GM03348 (cell line): ENCODE measurements around the gene ARL6IP4.
"Not testable (repeated sequence)": the region's sequence is repeated elsewhere in the genome, so short reads cannot be mapped to it uniquely, and the experiment has no call there.

Experiments
- DNase-seq: peaks from one replicate; pipeline ENCODE4 v3.0.0; 2012; ENCODE audit warnings: low spot score

Gene ARL6IP4

DNA sequence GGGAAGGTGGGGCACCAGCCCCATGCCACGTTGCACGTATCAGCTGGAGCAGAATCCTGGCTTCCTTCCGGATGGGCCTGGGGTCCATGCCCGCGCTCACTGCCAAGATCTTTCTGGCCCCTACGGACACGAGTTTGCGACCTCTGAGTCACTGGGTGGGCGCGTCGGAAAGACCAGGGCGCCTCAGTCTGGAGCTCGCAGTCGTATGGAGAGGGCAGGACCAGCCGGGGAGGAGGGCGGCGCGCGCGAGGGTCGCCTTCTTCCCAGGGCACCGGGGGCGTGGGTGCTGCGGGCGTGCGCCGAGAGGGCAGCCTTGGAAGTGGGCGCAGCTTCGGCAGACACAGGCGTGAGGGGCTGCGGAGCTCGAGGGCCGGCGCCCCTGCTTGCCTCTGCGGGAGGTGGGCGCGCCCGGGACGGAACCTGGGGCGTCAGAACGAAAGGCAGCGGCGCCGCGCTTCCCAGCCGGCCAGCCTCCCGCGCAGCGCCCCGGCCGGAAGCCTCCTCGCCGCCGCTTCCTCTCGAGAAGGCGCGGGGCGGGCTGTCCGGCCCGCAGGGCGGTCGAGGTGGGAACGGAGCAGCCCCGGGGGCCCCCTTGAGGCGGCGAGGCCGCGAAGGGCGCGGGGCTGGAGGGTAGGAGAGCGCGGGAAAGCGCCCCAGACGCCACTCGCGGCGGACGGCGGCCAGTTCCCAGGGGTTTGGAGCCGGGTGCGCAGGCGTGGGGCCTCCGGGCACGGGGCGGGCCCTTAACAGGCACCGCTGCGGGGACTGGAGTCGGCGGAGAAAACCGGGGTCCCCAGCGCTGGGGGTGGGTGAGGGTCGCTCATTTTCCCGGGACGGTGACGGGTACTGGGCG, at the start of gene ARL6IP4:
Gene ARL6IP4 (plus strand): TSS at position 499 of the 853 bp plus-strand sequence. CDS start 459 bp downstream, outside the sequence.
- DNase-seq = peak; percentile 91

DNA sequence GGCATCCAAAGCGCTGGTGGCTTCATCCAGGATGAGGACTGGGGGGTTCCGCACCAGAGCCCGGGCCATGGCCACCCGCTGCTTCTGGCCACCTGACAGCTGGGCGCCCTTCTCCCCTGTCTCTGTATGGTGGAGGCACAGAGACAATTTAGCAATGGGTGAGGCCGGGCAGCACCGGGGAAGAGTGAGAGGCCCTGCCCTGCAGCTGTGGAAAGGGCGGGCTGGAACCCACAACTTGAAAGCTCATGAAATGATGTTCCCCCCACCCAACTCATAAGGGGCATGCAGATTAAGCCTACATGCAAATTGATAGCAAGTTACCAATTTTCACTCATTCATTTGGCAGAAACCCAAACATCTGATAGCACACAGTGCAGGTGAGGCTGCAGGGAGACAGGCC, 48.3 kb upstream of the ARL6IP4 start:
- DNase-seq = no peak

DNA sequence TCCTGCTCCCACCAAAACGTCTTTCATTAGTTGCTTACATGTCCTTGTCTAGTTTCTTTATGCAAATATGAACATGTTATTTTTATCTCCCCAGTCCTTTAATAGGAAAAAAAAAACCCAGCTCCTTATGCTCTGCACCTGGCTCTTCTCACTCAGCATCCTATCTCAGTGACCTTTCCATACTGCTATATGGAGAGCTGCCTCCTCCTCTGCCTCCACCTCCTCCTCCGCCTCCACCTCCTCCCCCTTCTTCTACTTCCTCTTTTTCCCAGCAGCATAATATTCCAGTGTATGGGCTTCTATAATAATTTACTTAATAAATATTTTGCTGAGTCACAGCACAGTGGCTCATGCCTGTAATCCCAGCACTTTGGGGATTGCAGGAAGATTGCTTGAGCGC, 45.8 kb upstream of the ARL6IP4 start:
- DNase-seq = no peak

DNA sequence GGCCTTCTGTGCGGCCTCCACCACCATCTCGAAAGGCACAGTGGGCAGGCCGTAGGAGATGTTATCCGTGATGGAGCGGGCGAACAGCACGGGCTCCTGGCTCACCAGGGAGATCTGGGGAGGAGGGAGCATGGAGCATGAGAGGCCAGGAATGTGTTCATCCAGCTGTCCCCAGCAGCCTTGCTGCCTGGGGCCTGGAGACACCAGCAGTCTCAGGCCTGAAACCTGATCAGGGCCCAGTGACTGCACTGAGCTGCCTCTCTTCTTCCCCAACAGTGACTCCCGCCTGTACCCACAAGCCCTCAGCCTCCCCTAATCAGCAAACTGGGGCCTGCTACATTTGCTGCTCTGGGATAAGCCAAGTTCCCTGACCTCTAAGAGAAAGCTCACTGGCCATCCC, 45.2 kb upstream of the ARL6IP4 start:
- peak; percentile 1 for DNase-seq

DNA sequence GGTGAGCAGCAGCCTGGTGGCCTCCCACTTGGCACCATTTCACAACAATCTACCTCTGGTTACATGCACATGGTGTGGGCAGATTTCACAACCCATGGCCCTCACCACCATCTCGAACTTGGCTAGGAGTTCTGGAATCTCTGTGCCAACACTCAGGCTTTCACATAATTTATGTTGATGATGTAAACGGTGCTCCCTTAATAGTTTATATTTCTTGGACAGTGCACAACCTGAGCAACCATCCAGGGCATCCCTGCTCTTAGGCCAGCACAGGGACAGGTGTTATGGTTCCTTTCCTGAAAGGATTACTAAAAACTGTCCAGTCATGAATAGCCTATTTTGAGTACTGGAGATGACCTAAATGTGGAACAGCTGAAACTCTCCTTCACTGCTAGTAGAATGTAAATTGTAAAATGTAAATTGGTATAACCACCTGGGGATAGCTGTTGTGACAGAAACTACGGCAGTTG, 42.8 kb upstream of the ARL6IP4 start:
- DNase-seq = peak; percentile 2

DNA sequence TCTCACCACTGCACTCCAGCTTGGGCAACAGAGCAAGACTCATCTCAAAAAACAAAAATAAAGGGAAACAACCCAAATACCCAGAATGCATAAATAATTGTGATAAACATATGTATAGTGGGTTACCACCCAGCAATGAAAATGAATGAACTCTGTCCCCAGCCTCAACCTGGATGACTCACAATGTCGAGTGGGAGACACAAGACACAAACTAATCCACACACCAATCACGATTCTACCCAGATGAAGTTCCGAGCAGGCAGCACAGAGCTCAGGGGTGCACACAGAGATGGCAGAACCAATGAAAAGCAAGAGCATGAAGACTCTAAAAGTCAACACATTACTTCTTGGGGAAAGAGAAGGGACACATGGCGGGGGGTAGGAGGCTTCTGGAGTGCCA, 41.4 kb upstream of the ARL6IP4 start:
- DNase-seq = no peak

DNA sequence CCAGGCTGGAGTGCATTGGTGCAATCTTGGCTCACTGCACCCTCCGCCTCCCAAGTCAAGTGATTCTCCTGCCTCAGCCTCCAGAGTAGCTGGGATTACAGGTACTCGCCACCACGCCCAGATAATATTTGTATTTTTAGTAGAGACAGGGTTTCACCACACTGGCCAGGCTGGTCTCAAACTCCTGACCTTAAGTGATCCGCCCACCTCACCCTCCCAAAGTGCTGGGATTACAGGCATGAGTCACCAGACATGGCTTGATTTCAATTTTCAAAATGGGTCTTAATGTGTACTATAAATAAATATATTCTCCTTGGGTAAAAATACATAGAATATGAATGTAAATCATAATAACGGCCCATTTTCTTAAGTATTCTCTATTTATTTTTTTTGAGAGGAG, 39.1 kb upstream of the ARL6IP4 start:
- not testable (repeated sequence) for DNase-seq

DNA sequence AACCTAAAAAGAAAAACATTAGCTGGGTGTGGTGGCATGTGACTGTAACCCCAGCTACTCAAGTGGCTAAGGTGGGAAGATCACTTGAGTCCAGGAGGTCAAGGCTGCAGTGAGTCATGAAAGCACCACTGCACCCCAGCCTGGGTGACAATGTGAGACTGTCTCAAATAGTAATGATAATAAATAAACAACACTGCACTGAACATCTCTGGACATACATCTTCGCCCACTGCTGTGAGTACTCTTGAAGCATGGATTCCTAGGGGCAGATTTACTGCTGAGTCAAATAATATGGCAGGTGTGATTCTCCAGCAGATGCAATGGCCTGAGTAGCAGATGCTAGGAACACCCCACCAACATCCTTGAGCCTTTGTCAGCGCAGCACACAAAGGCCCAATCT, 37.8 kb upstream of the ARL6IP4 start:
- DNase-seq = no peak

DNA sequence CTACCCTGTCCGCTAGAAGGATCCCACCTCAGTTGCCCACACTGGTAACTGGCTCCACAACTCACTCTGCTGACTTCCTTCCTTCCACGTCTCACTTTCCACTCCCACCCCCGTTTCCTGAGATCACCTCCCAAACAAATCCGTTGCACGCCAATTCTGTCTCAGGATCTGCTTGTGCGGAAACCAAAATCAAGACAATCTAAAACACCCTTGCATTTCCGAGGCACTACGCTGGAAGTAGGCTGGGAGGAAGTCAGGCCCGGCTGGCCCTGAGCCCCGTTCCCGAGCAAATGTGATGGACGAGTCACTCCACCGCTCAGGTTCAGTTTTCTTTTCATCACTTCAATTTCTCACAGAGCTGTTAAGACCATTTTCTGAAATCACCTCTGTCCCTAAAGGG, 37.3 kb upstream of the ARL6IP4 start:
- DNase-seq = no peak

DNA sequence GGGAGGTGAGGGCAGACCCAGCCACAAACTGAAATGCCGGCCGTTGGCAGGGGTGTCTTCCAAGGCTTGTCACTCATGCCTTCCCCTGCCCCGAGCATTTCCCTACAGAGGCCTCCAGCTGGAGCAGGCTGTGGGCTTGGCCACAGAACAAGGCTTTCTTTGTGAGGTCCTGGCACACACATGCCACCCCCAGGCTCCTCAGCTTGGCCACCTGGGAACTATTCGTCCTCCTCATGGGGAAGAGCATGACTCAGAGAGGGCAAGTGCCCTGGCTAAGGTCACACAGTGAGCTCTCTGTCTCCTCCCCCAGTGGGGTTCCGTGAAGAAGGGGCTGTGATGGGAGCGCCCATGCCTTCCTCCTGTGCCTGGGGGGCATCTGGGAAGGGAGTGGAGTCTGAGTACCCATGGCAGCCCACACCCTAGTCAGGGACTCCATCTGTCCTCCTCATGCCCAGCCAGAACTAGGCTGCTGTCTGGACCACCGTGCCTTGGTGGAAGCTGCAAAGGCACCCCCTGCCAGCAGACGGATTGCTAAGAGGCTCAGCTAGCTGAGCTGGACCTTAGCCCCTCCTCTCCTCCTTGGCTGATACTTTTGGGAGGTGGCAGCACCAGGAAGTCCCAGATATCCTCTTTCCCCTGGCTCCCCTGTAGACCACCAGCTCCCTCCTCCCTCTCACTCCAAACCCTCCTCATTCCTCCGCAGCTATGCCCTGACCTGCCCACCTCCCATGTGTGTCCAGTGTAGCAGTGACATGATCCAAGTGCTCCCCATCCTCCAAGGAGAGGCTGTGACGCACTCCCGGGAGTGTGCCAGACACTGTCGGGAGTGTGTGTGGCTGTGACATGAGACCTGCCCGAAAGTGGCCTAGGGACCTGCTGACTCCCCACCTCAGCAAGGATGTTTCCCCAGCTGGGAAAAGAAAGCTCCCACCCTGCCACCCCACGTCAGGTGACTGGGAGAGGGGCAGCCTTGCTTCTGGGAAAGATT, 35.6 kb upstream of the ARL6IP4 start:
- no peak for DNase-seq

DNA sequence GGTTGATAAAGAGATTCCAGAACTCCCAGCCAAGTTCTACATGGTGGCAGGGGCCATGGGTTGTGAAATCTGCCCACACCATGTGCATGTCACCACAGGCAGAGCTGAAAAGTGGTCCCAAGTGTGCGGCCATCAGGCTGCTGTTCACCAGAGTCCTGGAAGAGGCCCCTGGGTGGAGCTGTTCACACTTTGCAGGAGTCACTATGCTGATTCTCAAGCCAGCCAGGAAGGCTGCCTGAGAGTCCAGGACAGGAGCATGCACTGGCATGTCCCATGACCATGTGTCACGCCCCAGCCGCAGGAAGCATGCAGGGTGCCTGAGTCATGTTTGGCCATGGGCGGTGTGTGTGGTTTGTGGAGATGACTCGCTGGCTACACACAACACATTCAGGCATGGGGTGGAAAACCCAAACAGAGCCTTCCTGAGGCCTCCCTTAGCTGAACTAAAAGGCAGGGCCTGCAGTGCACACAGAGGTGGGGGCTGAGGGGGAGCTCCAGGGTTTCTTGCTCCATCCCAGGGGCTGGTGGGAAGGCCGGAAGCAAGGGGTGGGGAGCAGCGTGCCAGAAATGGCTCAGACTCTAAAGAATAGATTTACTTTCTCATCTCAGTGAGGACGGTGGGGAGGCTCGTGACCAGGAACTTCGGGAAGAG, 33.7 kb upstream of the ARL6IP4 start:
- DNase-seq = peak; percentile 97

DNA sequence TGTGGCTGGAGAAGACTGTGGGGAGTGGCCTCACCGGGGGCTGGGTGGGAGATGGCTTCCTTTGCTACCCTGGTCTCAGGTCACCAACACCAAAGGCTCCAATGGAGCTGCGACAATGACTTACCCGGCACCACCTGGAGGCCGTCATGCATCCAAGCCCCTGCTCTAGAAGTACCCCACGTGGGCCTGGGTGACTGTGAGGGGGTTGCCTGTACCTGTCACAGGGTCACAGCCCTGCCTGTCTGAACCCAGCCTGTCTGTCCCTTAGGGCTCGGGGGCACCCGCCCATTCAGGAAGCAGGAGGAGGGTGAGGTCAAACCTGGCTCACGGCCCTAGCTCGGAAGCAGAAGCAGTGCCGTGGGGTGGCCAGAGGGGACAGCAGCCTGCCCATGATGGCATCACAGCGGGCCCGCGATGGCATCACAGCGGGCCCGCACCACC, 33.1 kb upstream of the ARL6IP4 start:
- DNase-seq = no peak

DNA sequence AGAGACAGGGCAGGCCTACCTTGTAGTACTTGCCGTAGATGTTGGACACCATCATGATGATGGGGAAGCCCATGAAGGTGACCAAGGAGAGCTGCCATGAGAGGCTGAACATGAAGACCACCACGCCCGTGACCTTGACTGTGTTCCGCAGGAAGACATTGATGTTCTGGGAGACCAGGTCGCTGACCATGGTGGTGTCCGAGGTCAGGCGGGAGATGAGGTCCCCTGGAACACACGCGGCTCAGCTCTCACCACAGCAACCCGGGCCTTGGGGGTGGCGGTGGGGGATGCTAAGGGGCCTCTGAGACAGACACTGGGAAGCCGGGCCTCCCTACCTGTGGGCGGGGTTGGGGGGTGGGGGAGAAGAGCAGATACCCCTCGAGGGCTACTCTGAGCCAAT, 31.9 kb upstream of the ARL6IP4 start:
- DNase-seq = no peak

DNA sequence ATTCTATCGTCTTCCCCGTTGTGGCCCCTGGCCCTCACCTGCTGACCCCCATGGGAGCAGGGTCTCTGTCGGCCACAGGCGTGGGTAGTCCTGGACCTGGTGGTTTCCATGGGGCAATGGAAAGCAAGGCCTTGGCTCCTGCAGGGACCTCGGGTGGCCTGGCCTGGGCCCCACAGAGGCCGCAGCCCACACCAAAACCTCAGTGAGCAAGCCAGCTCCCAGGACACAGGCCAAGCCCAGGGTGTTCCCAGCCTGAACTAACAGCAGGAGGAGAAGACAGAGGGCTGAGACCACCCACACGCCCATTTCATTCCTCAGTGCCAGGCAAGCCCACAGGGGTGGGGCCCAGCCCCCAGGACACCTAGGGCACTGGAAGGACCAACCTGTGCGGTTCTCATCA, 31.1 kb upstream of the ARL6IP4 start:
- no peak for DNase-seq

DNA sequence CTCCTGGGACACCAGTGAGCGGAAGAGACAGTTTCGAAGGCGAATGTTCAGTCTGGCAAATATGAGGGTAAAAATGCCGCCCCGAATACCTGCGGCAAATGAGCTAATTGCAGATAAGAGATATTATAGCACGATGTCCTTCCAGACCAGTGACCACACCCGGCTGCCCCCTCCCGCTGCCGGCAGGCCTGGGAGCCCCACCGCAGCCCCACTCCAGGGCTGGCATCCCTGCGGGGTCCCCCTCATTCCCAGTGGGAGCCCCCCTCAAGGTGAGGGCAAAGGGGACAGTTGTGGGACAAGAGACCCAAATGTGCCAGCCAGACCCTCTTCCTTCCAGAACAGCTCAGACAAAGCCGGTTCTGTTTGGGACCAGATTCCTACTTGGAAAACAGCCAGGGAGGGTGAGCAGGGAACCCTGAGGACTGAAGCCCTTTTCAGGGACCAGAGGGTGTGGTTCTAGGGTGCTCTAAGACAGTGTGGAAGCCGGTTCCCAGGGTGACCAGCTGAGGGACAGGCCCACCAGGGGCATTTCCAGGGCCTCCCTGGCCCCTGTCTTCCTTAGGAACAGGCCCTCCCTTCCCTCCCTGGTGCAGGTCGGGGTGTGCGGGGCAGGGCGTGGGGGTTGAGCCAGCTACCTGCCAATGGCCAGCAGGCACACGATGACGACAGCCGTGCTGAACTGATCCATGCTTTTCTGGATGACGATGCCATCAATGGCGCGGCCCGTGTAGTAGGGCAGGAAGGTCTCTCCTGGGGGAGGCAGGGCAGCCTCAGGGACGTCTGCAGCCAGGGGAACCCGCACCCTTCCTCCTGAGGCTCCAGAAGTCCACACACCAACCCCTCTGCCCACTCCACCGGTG, 30.4 kb upstream of the ARL6IP4 start:
- DNase-seq = no peak

DNA sequence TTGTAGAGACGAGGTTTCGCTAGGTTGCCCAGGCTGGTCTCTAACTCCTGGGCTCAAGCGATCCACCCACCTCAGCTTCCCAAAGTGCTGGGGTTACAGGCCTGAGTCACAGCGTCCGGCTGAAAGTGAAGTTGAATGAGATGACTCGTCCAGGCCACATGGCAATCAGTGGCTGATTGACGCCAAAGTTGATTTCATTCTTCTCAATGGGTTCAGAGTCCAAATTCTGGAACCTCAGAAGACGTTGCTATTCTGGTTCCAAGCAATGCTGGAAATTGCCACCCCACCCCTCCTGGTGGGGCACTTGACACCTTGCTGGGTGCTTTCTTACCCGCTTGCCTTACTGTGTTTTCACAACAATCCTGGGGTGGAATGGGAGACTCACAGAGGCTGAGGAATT, 29.1 kb upstream of the ARL6IP4 start:
- no peak for DNase-seq

DNA sequence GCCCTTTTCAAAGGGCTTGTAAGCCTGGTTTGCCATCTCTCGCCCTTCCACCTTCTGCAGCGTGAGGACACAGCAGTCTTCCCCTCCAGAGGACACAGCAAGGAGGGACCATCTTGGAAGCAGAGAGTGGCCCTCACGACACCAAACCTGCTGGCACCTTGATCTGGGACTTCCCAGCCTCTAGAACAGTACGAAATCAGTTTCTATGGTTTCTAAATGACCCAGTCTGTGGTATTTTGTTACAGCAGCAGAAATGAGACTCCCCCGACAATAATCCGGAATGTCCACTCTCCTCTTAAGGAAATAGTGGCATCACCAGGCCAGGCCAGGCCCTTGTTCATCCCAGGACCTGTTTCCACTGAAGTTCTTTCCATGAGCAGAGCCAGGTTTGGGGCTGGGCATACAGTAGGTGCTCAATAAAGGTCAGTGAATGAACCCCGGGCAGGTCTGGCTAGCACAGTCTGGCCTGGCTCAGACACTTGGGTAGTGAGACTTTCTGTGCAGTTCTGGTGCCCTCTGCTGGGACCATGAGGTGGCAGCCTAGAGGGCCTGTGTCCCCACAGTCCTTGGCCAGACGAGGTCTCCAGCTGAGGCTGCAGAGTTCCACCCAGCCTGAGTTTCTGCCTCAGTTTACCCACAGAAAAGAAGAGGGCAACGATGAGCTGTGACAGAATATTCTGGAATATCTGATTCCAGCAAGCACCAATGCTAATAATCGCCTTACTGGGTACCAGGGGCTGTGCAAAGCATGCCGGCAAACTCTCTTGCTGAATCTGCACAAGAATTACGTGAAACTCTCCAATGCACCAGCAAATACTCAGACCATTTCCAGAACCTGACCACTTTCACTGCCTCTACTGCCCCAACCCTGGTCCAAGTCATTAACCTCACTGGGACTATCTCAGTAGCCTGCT, 28.2 kb upstream of the ARL6IP4 start:
- peak; percentile 91 for DNase-seq

DNA sequence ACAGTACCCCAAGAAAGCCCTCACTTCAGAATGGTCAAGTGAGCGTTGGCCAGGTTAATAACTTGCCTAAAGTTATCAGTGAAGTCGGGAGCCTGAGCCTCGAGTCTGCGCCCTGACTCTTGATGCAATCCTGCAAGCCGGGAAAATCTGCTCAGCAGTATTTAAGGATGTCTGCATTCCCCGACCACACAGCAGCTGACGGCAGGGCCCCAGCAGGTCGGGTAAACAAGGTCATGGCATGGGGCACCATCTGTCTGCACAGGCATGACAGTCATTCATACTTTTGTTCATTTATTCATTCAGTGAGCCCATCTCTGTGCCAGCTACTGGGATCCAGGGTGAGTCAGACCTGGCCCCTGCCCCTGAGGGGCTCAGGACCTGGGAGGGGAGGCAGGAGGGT, 25.3 kb upstream of the ARL6IP4 start:
- DNase-seq = no peak

DNA sequence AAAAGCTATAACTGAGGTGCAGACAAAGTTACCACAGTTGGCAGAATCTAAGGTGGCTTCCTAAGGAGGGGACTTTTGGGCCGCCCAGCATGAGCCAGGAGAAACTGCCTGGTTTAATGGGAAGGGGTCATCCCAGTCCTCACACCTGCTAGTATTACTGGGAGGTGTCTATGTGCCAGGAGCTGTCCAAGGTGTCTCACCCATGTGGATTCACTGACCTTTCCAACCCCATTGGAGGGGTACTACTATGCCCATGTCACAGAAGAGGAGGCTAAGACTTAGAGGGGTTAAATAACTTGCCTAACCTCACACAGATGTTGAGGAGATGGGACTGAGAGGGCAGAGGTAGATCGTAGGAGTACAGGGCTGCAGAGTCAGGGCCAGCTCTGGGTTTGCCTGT, 24.4 kb upstream of the ARL6IP4 start:
- no peak for DNase-seq
